Measurements from ENCODE around the gene SRGAP3. TPM values are rescaled to one million over a fixed set of nuclear protein-coding genes. Genes with fewer than 3 reads are reported as not detected.

The SRGAP3 gene
- total RNA-seq, 2 donors from 2014 or later, result 2.6 to 12.8 TPM

DNA sequence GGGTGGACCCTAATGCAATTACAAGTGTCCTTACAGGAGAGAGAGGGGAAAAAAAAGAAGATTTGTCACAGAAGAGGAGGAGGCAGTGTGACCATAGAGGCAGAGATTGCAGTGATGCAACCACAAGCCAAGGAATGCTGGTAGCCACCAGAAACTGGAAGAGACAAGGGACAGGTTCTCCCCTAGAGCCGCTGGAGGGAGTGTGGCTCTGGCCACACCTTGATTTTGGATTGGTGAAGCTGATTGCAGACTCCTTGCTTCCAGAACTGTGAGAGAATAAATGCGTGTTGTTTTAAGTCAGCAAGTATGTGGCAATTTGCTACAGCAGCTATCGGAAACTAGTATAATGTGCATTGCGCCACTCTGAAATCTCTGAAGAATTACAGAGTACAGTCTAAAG lies 110.1 kb downstream of the SRGAP3 start:
- Histone ChIP-seq H3K4me1 (ENCODE audit: control insufficient read depth in 1 of 2, low read depth in 2 of 2) (peaks cover 8 to 23% of the 10 kb centered on the region in 2 donors), H3K4me3 (no peak overlapping the region), H3K27me3 (replicated peaks; ENCODE audit: insufficient read depth) (no peaks in the 10 kb centered on the region), H3K27ac (no peak overlapping the region), H3K36me3 (no peaks in the 10 kb centered on the region), H3K9me3 (peaks cover 3% of the 10 kb centered on the region)
- DNase-seq (ENCODE audit: low spot score) (no peak), ATAC-seq (ENCODE audit: insufficient number of reproducible peaks, low FRiP score, low read depth) (no peak)
- TF ChIP-seq, protein P1, sequence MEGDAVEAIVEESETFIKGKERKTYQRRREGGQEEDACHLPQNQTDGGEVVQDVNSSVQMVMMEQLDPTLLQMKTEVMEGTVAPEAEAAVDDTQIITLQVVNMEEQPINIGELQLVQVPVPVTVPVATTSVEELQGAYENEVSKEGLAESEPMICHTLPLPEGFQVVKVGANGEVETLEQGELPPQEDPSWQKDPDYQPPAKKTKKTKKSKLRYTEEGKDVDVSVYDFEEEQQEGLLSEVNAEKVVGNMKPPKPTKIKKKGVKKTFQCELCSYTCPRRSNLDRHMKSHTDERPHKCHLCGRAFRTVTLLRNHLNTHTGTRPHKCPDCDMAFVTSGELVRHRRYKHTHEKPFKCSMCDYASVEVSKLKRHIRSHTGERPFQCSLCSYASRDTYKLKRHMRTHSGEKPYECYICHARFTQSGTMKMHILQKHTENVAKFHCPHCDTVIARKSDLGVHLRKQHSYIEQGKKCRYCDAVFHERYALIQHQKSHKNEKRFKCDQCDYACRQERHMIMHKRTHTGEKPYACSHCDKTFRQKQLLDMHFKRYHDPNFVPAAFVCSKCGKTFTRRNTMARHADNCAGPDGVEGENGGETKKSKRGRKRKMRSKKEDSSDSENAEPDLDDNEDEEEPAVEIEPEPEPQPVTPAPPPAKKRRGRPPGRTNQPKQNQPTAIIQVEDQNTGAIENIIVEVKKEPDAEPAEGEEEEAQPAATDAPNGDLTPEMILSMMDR (IDR thresholded peaks at IDR 0.05), result no peak

DNA sequence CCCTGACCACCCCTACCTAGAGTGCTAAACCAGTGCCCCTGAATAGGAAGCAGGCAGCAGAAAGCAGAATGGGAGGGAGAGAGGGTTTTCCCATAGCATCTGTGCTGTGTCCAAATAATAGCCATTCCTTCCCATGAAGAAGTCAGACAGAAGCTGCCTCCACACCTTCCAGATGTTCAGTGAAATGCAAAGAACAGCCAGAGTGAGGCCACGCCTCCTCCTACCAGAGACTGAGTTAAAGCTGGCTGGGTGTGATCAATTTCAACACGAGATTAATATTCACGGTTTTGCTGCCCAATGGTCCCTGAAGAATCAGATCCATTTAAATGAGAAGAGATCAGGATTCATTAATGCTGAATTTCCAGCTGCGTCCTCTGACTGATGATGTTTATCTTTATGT lies 111.8 kb downstream of the SRGAP3 start:
- Histone ChIP-seq H3K27me3 (replicated peaks; ENCODE audit: insufficient read depth) (no peaks in the 10 kb centered on the region), H3K4me3 (no peak overlapping the region), H3K36me3 (no peaks in the 10 kb centered on the region), H3K27ac (no peak overlapping the region), H3K9me3 (peaks cover 3% of the 10 kb centered on the region), H3K4me1 (ENCODE audit: control insufficient read depth in 1 of 2, low read depth in 2 of 2) (peaks cover 8 to 32% of the 10 kb centered on the region in 2 donors)
- TF ChIP-seq, protein P1 (IDR thresholded peaks at IDR 0.05), result no peak
- ATAC-seq (ENCODE audit: insufficient number of reproducible peaks, low FRiP score, low read depth) (no peak), DNase-seq (ENCODE audit: low spot score) (no peak)

DNA sequence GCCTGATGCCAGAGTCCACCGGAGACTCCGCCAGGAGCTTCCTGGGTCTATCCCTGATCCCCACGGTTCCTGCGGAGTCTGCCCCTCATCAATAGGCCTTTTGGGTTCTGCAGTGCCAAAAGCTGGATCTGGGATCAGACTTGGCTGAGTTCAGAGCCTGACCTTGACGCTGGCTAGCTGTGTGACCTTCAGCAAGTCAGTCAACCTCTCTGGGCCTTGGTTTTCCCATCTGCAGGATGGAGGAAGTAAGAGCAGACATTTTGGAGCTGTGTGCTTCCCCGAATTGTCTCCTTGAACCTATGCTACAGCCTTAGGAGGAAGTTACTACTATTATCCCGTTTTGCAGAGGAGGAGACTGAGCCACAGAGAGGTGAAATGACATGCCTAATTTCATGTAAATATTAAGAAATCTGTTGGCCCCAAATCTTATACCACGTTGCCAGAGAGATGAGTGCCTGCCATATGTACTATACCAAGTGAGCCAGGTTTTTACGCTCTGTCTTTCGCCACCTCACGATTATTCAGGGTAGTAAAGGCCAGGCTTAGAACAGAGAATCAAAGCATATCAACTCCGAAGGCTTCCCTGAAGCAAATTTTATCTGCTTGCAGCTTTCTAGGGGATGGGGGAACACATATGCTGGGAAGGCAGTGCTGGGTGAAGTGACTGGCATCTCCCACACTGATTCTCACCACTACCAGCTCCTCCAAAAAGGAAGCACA lies 112.5 kb downstream of the SRGAP3 start:
- Histone ChIP-seq H3K36me3 (no peaks in the 10 kb centered on the region), H3K9me3 (peaks cover 3% of the 10 kb centered on the region), H3K4me3 (peak overlapping the region; percentile 65), H3K4me1 (ENCODE audit: control insufficient read depth in 1 of 2, low read depth in 2 of 2) (peaks cover 7 to 25% of the 10 kb centered on the region in 2 donors), H3K27me3 (replicated peaks; ENCODE audit: insufficient read depth) (no peaks in the 10 kb centered on the region), H3K27ac (no peak overlapping the region)
- DNase-seq (ENCODE audit: low spot score), result no peak
- TF ChIP-seq, protein P1 (IDR thresholded peaks at IDR 0.05), result no peak
- no peak for ATAC-seq (ENCODE audit: insufficient number of reproducible peaks, low FRiP score, low read depth)

DNA sequence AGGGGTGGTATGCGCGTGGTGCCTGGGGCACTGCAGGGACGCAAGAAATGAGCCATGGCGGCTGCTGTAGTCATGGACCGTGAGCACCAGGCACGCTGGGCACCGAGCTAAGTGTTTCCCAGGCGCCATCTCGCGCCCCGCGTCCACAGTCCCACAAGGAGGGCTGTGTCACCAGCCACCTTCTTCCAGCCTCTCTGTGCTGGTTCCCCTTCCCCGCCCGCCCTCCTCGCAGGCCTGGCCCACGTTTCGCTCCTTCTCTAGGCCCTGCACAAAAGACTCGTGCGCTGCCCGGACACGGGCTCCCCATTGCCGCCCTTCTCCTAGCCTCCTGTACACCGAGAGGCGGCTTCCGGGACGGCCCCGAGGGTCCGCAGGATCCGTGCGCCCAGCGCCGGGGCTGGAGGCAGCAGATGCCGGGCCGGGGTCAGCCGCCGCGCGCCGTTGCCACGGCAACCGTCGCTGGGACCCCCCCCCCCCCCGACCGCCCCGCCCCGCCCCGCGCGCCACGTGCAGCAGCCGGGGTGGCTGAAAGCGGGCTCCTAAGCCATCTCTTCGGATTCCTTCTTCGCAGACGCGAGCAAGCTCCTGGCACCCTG lies 113.4 kb downstream of the SRGAP3 start:
- H3K36me3 ChIP-seq, result no peaks in the 10 kb centered on the region
- H3K27me3 ChIP-seq (replicated peaks; ENCODE audit: insufficient read depth), result no peaks in the 10 kb centered on the region
- H3K27ac ChIP-seq, result no peak overlapping the region
- peaks cover 2 to 16% of the 10 kb centered on the region in 2 donors for H3K4me1 ChIP-seq (ENCODE audit: control insufficient read depth in 1 of 2, low read depth in 2 of 2)
- H3K9me3 ChIP-seq, result peaks cover 3% of the 10 kb centered on the region
- DNase-seq (ENCODE audit: low spot score), result no peak
- peak overlapping the region; percentile 65 for H3K4me3 ChIP-seq
- no peak for ATAC-seq (ENCODE audit: insufficient number of reproducible peaks, low FRiP score, low read depth)
- TF ChIP-seq, protein P1 (IDR thresholded peaks at IDR 0.05), result no peak

DNA sequence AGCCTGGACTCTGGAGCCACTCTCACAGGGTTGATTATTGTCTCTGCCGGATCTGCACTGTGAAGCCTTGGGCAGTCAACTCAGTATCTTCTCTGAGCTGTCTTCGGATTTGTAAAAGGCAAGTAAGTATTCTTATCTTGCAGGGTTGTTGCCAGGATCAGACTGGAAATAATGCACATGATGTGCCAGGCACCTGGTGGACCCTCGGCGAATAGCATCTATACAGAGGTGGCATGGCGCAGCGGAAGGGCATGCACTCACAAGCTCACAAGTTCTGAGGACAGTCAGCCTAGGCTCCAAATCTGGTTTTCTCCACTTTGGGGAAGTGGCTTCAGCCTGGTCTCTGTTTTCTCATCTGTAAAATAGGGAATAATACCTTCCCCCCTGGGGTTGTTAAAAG lies 113.9 kb downstream of the SRGAP3 start:
- Histone ChIP-seq H3K9me3 (peaks cover 3% of the 10 kb centered on the region), H3K4me3 (no peak overlapping the region), H3K27me3 (replicated peaks; ENCODE audit: insufficient read depth) (no peaks in the 10 kb centered on the region), H3K27ac (no peak overlapping the region), H3K36me3 (no peaks in the 10 kb centered on the region), H3K4me1 (ENCODE audit: control insufficient read depth in 1 of 2, low read depth in 2 of 2) (peaks cover 2 to 15% of the 10 kb centered on the region in 2 donors)
- no peak for DNase-seq (ENCODE audit: low spot score)
- TF ChIP-seq, protein P1 (IDR thresholded peaks at IDR 0.05), result no peak
- ATAC-seq (ENCODE audit: insufficient number of reproducible peaks, low FRiP score, low read depth), result no peak

All from thoracic aorta (tissue), 2 donors.